IMR-90 (cell line): ENCODE measurements around the gene GPR161. TPM values are rescaled to one million over a fixed set of nuclear protein-coding genes. Genes with fewer than 3 reads are reported as not detected.

ENCODE experiments used
- ATAC-seq: fragments of 200-7000 bp; cut with Tn5 transposase; 2 replicates; pipeline ENCODE4 v1.9.1; 2020; ENCODE audit warnings: low read depth, mild to moderate bottlenecking, moderate library complexity
- BruUV-seq: library from RNA; stranded (reverse); fragments of 400-500 nt; replicated peaks from 2 replicates; lab custom pipeline; 2021; lab: Mats Ljungman, UMichigan
- CTCF ChIA-PET: fragments of 300-600 bp; formaldehyde crosslinking; extraction: SDS; loops from one replicate; lab custom pipeline; 2021; ENCODE audit warnings: antibody characterized with exemption; lab: Yijun Ruan, JAX
- POLR2A ChIA-PET: fragments of 300-600 bp; sonication (Branson Sonifier 250); formaldehyde crosslinking; loops from one replicate; lab custom pipeline; 2022; ENCODE audit warnings: antibody characterized with exemption; ENCODE audit not compliant: unreplicated experiment; lab: Charles Lee
- DNase-seq: peaks from one replicate; pipeline ENCODE4 v3.0.0; 2013
- H2AFZ ChIP-seq: replicated peaks from 2 replicates; pipeline ENCODE3; 2013; ENCODE audit warnings: low read length, mild to moderate bottlenecking; ENCODE audit not compliant: poor library complexity
- H2AK5ac ChIP-seq: 2 replicates; pipeline ENCODE4 v1.6.1; 2013; ENCODE audit warnings: low read depth, low read length, inconsistent platforms
- H2AK9ac ChIP-seq: replicated peaks from 2 replicates; pipeline ENCODE3; 2013; ENCODE audit warnings: mild to moderate bottlenecking, low read depth, low read length, moderate library complexity; ENCODE audit not compliant: poor library complexity
- H2BK120ac ChIP-seq: 2 replicates; pipeline ENCODE4 v1.6.1; 2013; ENCODE audit warnings: low read depth, low read length, inconsistent platforms
- H2BK15ac ChIP-seq: 3 replicates; pipeline ENCODE4 v1.6.1; 2013; ENCODE audit warnings: low read depth, low read length, inconsistent platforms
- H2BK20ac ChIP-seq: 2 replicates; pipeline ENCODE4 v1.6.1; 2013; ENCODE audit warnings: low read depth, mild to moderate bottlenecking, inconsistent platforms, low read length, moderate library complexity
- H2BK5ac ChIP-seq: 2 replicates; pipeline ENCODE4 v1.6.1; 2013; ENCODE audit warnings: mild to moderate bottlenecking, low read depth, low read length, inconsistent platforms; ENCODE audit not compliant: poor library complexity, severe bottlenecking
- H3K14ac ChIP-seq: replicated peaks from 2 replicates; pipeline ENCODE4 v1.6.1; 2013; ENCODE audit warnings: low read depth, low read length, inconsistent platforms
- H3K18ac ChIP-seq: 2 replicates; pipeline ENCODE4 v1.6.1; 2013; ENCODE audit warnings: low read depth, low read length, control low read depth
- H3K23ac ChIP-seq: 2 replicates; pipeline ENCODE4 v1.6.1; 2013; ENCODE audit warnings: low read depth, low read length, inconsistent platforms
- H3K27ac ChIP-seq: 2 replicates; pipeline ENCODE4 v1.5.1; 2013; ENCODE audit warnings: mild to moderate bottlenecking, control low read depth, low read length; ENCODE audit not compliant: insufficient read depth
- H3K27me3 ChIP-seq: 2 replicates; pipeline ENCODE4 v1.6.1; 2013; ENCODE audit warnings: low read length; ENCODE audit not compliant: control insufficient read depth, insufficient read depth
- H3K36me3 ChIP-seq: 2 replicates; pipeline ENCODE4 v1.6.1; 2013; ENCODE audit warnings: low read length, mixed read lengths; ENCODE audit not compliant: control insufficient read depth, insufficient read depth
- H3K4ac ChIP-seq: 2 replicates; pipeline ENCODE4 v1.6.1; 2013; ENCODE audit warnings: low read depth, low read length, inconsistent platforms
- H3K4me1 ChIP-seq: 2 replicates; pipeline ENCODE4 v1.6.1; 2013; ENCODE audit warnings: low read length, mixed read lengths; ENCODE audit not compliant: control insufficient read depth, insufficient read depth
- H3K4me2 ChIP-seq: 2 replicates; pipeline ENCODE4 v1.6.1; 2013; ENCODE audit warnings: low read depth, mild to moderate bottlenecking, control low read depth, low read length, moderate library complexity
- H3K4me3 ChIP-seq: 2 replicates; pipeline ENCODE4 v1.5.1; 2013; ENCODE audit warnings: low read depth, mild to moderate bottlenecking, control low read depth, low read length, moderate library complexity; ENCODE audit not compliant: insufficient read depth
- H3K56ac ChIP-seq: 2 replicates; pipeline ENCODE4 v1.6.1; 2013; ENCODE audit warnings: low read length, inconsistent platforms; ENCODE audit not compliant: insufficient read depth; ENCODE audit errors: extremely low read depth
- H3K79me1 ChIP-seq, 2 experiments: 2 replicates each; pipeline ENCODE4 v1.6.1; 2013; ENCODE audit warnings: low read length in 2 of 2, inconsistent platforms in 1 of 2, low read depth in 1 of 2
- H3K9ac ChIP-seq: 2 replicates; pipeline ENCODE4 v1.6.1; 2013; ENCODE audit warnings: low read depth, low read length, control low read depth
- H3K9me1 ChIP-seq: 2 replicates; pipeline ENCODE4 v1.6.1; 2013; ENCODE audit warnings: low read length, inconsistent platforms; ENCODE audit not compliant: insufficient read depth
- H3K9me3 ChIP-seq: 2 replicates; pipeline ENCODE4 v1.6.1; 2013; ENCODE audit warnings: low read length; ENCODE audit not compliant: control insufficient read depth, insufficient read depth
- H4K20me1 ChIP-seq: 2 replicates; pipeline ENCODE4 v1.6.1; 2013; ENCODE audit warnings: low read length, inconsistent platforms; ENCODE audit not compliant: insufficient read depth
- H4K5ac ChIP-seq: 2 replicates; pipeline ENCODE4 v1.6.1; 2013; ENCODE audit warnings: mild to moderate bottlenecking, low read depth, low read length, control low read depth
- H4K8ac ChIP-seq, 2 experiments: 2 replicates each; pipeline ENCODE4 v1.6.1; 2013; ENCODE audit warnings: low read depth in 2 of 2, low read length in 2 of 2, control low read depth in 1 of 2, inconsistent platforms in 1 of 2
- H4K91ac ChIP-seq: 2 replicates; pipeline ENCODE4 v1.6.1; 2013; ENCODE audit warnings: low read depth, low read length, inconsistent platforms; ENCODE audit not compliant: insufficient read depth
- CEBPB ChIP-seq: IDR thresholded peaks from 2 replicates; pipeline ENCODE4 v1.6.1; 2012; ENCODE audit warnings: low read depth, low read length, improper control_type of control experiment
- MAZ ChIP-seq: IDR thresholded peaks from 2 replicates; pipeline ENCODE4 v1.6.1; 2012; ENCODE audit warnings: low read depth, mild to moderate bottlenecking, low read length, improper control_type of control experiment, moderate library complexity, borderline replicate concordance
- MXI1 ChIP-seq: IDR thresholded peaks from 2 replicates; pipeline ENCODE4 v1.6.1; 2012; ENCODE audit warnings: low read depth, mild to moderate bottlenecking, low read length, moderate library complexity, borderline replicate concordance
- NFE2L2 ChIP-seq: fragments of 150-350 bp; IDR thresholded peaks from 2 replicates; pipeline ENCODE4 v1.6.1; 2016; ENCODE audit warnings: low read depth, mild to moderate bottlenecking, low read length
- RAD21 ChIP-seq: IDR thresholded peaks from 2 replicates; pipeline ENCODE4 v1.6.1; 2012; ENCODE audit warnings: low read length, improper control_type of control experiment
- WGBS, 2 experiments: methylation state at CpG; one replicate each; pipeline versions ENCODE4 v1.1.5 to v1.1.7; 2013; ENCODE audit warnings: missing lambda C conversion rate in 2 of 2; ENCODE audit not compliant: insufficient read length in 1 of 2; ENCODE audit errors: extremely low coverage in 2 of 2; 5-methylcytosine and 5-hydroxymethylcytosine counted together
- dilution Hi-C: fragments of 300-500 bp; cut with HindIII; formaldehyde crosslinking; loops from one replicate; pipeline ENCODE4 v1.14.3; 2018; ENCODE audit warnings: low sequenced_read_pairs; ENCODE audit not compliant: unreplicated experiment
- in situ Hi-C: fragments of 300-500 bp; cut with MboI; formaldehyde crosslinking; loops from 3 replicates; pipeline ENCODE4 v1.14.3; 2019; ENCODE audit warnings: low sequenced_read_pairs, inconsistent platforms, mixed read lengths
- intact Hi-C: fragments of 100-400 bp; cut with micrococcal nuclease; formaldehyde crosslinking; loops from 2 replicates; pipeline ENCODE4 v1.10.0; 2022
- polyA plus RNA-seq, 3 experiments: library from polyadenylated mRNA; depleted of rRNA; stranded (reverse); fragments of >200 nt; gene quantifications; 2 replicates each; pipeline ENCODE4 v1.2.3, GENCODE V29; 2012; ENCODE audit warnings: low replicate concordance in 1 of 3
- total RNA-seq: library from RNA; depleted of rRNA; stranded (reverse); fragments of >200 nt; gene quantifications from 2 replicates; pipeline ENCODE4 v1.2.3, GENCODE V29; 2012
- TF ChIP-seq, protein P1 (sequence below): fragments of 150-350 bp; IDR thresholded peaks from 2 replicates; pipeline ENCODE4 v1.6.1; 2017; ENCODE audit warnings: mild to moderate bottlenecking, antibody characterized with exemption, low read length, low read depth
- TF ChIP-seq, protein P2 (sequence below): conservative IDR thresholded peaks from 2 replicates; pipeline ENCODE4 v1.5.1; 2012; ENCODE audit warnings: mild to moderate bottlenecking, low read depth, low read length, improper control_type of control experiment
- TF ChIP-seq, protein P3 (sequence below): fragments of 150-350 bp; IDR thresholded peaks from 2 replicates; pipeline ENCODE4 v1.6.1; 2016; ENCODE audit warnings: low read depth, mild to moderate bottlenecking, low read length, moderate library complexity, borderline replicate concordance

GPR161 gene
- total and polyA plus RNA-seq, 2 of the 4 experiments (the other 2 are of a cell fraction): 12.5 to 13.3 TPM

DNA sequence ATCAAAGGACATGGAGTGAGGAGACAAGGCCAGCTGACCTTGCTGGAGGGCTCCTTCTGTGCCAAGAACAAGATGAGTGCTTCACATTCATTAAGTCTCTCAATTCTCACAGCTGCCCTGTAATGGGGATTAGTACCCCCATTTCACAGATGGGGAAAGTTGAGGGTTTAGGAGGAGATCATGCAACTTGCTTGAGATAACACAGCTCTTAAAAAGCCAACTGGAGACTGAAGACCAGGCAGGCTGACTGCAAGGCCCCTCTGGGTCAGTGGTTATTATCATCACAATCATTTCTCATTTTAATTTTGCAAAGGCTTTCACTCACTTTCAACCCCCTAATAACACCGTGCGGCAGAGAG, 46.8 kb downstream of the GPR161 start:
- Histone ChIP-seq H4K5ac (no peak overlapping the region), H3K79me1 (peaks cover 0 to 3% of the 10 kb centered on the region in 2 experiments; a peak in 1 of 4 replicates), H3K9ac (no peak overlapping the region), H3K4me2 (no peak overlapping the region), H3K9me3 (no peaks in the 10 kb centered on the region), H2BK120ac (no peak overlapping the region), H3K4me3 (no peak overlapping the region), H3K23ac (no peak overlapping the region), H3K36me3 (peaks cover 19% of the 10 kb centered on the region), H3K9me1 (peaks cover 15% of the 10 kb centered on the region), H3K4ac (no peak overlapping the region), H2AK9ac (no peak overlapping the region), H4K91ac (no peak overlapping the region), H3K4me1 (peaks cover 8% of the 10 kb centered on the region), H3K14ac (no peak overlapping the region), H2AK5ac (no peak overlapping the region), H2AFZ (no peak overlapping the region), H4K8ac (no peak overlapping the region), H2BK15ac (no peak overlapping the region), H3K27ac (no peak overlapping the region), H2BK5ac (no peak overlapping the region), H4K20me1 (no peaks in the 10 kb centered on the region), H3K27me3 (no peaks in the 10 kb centered on the region), H2BK20ac (no peak overlapping the region), H3K18ac (no peak overlapping the region), H3K56ac (no peak overlapping the region)
- intact Hi-C loops: loop anchor here (1.0 kb wide), 1 partner anchor 11 kb away; no protein-coding TSS in a partner anchor
- DNase-seq (no peak), ATAC-seq (no peak)
- POLR2A ChIA-PET: no interaction called here
- CTCF ChIA-PET: no interaction called here
- BruUV-seq: no TSS peak
- no CpG with 5 or more reads among the region's 2 CpGs for WGBS, 2 experiments
- in situ Hi-C loops: loop anchor here (10.0 kb wide), 1 partner anchor 375 kb away; no protein-coding TSS in a partner anchor
- dilution Hi-C loops: no loop called here
- no peak for TF ChIP-seq MXI1
- no peak for TF ChIP-seq RAD21
- no peak for TF ChIP-seq NFE2L2
- TF ChIP-seq CEBPB: no peak
- TF ChIP-seq, protein P1, sequence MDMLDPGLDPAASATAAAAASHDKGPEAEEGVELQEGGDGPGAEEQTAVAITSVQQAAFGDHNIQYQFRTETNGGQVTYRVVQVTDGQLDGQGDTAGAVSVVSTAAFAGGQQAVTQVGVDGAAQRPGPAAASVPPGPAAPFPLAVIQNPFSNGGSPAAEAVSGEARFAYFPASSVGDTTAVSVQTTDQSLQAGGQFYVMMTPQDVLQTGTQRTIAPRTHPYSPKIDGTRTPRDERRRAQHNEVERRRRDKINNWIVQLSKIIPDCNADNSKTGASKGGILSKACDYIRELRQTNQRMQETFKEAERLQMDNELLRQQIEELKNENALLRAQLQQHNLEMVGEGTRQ: no peak
- TF ChIP-seq MAZ: no peak
- TF ChIP-seq, protein P2, sequence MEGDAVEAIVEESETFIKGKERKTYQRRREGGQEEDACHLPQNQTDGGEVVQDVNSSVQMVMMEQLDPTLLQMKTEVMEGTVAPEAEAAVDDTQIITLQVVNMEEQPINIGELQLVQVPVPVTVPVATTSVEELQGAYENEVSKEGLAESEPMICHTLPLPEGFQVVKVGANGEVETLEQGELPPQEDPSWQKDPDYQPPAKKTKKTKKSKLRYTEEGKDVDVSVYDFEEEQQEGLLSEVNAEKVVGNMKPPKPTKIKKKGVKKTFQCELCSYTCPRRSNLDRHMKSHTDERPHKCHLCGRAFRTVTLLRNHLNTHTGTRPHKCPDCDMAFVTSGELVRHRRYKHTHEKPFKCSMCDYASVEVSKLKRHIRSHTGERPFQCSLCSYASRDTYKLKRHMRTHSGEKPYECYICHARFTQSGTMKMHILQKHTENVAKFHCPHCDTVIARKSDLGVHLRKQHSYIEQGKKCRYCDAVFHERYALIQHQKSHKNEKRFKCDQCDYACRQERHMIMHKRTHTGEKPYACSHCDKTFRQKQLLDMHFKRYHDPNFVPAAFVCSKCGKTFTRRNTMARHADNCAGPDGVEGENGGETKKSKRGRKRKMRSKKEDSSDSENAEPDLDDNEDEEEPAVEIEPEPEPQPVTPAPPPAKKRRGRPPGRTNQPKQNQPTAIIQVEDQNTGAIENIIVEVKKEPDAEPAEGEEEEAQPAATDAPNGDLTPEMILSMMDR: no peak
- TF ChIP-seq, protein P3, sequence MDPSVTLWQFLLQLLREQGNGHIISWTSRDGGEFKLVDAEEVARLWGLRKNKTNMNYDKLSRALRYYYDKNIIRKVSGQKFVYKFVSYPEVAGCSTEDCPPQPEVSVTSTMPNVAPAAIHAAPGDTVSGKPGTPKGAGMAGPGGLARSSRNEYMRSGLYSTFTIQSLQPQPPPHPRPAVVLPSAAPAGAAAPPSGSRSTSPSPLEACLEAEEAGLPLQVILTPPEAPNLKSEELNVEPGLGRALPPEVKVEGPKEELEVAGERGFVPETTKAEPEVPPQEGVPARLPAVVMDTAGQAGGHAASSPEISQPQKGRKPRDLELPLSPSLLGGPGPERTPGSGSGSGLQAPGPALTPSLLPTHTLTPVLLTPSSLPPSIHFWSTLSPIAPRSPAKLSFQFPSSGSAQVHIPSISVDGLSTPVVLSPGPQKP: no peak
